Stimulated activated CD8-positive, alpha-beta memory T cell treated with anti-CD3 and anti-CD28 coated beads, Interleukin-15, amount 100 ng/mL, for 48 hours (primary cell): ENCODE measurements around the gene RETREG1.
"Not testable (repeated sequence)": the region's sequence is repeated elsewhere in the genome, so short reads cannot be mapped to it uniquely, and the experiment has no call there.

Experiments
- DNase-seq, 2 donors: peaks; one replicate each; pipeline ENCODE4 v3.0.0-alpha.2; 2020; ENCODE audit warnings: low read depth in 2 of 2

Gene RETREG1, protein sequence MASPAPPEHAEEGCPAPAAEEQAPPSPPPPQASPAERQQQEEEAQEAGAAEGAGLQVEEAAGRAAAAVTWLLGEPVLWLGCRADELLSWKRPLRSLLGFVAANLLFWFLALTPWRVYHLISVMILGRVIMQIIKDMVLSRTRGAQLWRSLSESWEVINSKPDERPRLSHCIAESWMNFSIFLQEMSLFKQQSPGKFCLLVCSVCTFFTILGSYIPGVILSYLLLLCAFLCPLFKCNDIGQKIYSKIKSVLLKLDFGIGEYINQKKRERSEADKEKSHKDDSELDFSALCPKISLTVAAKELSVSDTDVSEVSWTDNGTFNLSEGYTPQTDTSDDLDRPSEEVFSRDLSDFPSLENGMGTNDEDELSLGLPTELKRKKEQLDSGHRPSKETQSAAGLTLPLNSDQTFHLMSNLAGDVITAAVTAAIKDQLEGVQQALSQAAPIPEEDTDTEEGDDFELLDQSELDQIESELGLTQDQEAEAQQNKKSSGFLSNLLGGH

DNA sequence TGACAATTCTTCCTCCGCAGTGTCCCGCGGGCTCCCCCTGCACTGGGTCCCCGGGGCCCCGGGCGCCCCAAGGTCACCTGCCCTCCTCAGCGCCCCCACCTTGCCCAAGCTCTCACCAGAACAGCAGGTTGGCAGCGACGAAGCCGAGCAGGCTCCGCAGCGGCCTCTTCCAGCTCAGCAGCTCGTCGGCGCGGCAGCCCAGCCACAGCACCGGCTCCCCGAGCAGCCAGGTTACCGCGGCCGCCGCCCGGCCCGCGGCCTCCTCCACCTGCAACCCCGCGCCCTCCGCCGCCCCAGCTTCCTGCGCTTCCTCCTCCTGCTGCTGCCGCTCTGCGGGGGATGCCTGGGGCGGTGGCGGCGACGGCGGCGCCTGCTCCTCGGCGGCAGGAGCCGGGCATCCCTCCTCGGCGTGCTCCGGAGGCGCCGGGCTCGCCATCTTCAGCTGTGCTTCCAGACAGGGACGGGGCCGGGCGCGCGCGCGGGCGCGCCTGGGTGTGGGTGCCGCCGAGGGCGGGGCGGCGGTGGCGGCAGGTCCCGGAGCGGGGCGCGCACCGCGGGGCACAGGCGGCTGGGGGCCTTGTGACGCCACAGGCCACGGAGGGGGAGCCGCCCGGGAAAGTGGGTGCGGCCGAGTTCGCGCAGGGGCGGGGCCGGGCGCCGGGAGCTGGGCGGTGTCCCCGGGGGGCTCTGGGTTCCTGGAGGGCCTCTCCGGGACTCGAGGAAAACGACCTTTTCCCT lies at the start of gene RETREG1:
RETREG1 (minus strand) TSS at position 462 of the 738 bp plus-strand sequence; CDS start at position 436, 26 bp downstream.
- DNase-seq: peak; percentile 73 to 76

DNA sequence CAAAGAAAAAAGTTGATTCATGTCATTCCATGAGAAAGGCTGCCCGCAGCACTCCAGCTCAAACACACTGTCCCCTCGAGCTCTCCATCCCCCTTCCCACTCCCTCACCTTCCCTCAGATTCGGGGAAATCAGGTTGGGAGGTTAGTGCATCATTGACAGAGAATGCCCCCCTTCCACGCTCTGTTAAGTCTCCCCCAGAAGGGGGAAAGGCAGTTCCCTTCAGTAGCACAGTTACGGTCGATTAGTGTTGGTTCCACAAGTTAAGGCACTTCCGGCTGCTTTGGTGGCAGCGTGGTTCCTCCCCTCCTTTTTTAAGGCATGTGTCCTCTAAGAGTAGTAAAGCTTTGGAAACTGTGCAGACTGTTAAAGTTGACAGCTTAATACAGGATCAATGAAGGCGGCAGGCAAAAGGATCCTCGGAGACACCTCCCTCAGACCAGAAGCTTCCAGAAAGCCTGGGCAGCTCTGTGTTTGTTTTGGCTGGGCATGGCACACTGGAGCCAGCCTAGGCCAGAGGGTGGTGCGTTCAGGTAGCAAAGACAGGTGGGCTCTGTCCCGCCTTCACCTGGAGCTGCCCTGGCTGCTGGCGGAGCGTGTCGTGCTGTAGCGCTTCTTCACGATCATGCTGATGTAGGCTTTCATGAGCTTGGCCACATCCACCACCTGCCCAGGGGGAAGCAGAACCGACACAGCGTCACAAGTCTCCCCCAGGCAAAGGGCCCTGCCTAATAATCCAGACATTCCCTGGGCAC lies 49.5 kb upstream of the RETREG1 start:
- DNase-seq: no peak

DNA sequence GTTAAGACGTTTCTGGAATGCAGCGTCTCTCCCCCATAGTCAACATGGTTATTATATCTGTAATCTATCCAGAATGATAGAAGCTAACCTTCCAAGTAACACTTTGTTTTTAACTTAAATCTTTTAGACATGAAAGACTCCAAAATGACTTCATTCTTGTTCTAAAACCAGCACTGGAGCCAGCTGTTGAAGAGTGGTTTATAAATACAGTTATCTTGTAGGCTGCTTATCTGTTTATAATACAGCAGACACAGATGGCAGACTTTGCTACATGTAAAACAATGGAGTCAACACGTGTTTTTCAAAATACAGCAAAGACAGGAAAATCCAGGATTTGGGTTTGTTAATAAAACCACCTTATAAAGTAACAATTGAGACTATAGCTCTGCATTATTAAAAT lies 48.8 kb upstream of the RETREG1 start:
- DNase-seq: no peak

DNA sequence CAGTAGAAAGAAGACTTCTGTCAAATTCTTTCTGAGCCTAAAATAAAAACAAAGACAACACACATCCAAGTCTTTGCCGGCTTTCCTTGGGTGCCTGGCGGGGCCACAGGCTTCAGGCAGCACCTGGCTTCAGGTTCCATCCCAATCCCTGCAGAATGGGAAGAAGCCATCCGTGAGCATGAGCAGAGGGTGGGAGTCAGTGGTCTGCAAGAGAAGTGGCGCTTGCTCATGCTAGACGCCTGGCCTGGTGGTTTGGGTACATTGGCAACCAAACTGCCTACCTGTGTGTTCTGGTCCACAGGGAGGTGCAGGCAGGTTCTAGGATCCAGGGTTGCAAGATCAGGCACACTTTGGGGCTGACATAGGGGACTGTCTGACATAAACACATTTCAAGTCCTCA lies 47.6 kb upstream of the RETREG1 start:
- DNase-seq: no peak

DNA sequence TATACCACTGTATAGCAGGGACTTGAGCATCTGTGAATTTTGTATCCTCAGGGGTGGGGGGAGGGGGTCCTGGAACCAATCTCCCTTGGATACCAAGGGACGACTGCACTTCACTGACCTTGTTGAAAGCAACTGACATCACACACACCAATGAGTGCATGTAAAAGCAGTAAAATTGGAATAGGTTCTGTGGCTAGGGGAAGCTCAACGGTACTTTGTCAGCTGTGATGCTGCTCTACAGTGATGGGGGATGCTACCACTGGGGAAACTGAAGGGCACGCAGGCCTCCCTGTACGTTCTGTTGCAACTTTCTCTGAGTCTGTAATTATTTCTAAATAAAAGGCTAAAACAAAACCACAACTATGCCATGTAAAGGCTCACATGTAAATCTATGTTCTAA lies 47.0 kb upstream of the RETREG1 start:
- DNase-seq: no peak

DNA sequence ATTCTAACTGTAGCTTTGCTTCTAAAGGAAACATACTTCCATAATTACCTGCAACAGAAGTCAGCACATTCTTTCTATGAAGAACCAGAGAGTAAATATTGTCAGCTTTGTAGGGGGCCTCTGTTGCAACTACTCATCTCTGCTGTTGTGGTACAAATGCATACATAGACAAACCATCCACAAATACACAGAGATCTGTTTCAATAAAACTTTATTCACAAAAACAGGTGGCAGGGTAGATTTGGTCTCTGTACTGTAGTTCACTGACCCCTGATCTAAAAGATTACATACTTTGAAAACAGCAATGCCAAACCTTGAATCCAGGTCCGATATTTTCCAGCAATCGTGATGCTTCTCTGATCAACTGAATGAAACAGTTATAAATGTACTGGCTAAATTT lies 44.9 kb upstream of the RETREG1 start:
- no peak for DNase-seq

DNA sequence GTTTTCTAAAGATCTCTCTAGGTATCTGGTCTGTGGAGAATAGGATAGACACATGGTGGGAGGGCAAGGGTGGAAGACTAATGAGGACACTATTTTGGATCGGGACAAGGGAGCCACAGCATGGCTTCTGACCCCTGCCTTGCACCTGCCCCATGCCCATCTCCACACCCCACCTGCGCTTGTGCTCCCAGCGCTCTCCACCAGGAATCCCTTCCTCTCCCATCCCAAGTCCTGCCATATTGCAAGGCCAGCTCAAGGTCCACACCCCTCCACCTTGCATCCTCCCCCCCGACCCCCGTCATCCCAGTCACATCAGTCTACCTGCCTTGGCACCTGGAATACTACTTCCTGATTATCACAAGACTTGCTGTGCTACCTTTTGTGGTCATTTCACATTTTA lies 44.2 kb upstream of the RETREG1 start:
- DNase-seq: no peak

DNA sequence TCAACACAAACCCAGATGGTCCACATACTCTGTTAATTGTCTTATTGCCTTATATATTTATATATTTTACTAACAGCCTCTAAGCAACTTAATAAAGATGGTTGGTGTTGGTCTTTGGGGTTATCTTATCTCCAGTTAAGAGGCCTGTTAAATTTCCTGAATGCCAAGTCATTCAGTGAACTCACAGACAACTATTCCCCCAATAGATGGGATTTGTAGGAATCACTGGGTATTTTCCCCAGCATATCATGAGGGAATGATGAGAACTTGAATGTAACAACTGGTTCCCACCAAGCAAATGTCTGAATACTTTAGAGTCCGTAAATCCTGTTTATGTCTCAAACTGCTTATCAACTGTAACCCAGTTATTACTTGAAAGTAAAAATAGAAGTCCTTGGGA lies 42.7 kb upstream of the RETREG1 start:
- DNase-seq: no peak

DNA sequence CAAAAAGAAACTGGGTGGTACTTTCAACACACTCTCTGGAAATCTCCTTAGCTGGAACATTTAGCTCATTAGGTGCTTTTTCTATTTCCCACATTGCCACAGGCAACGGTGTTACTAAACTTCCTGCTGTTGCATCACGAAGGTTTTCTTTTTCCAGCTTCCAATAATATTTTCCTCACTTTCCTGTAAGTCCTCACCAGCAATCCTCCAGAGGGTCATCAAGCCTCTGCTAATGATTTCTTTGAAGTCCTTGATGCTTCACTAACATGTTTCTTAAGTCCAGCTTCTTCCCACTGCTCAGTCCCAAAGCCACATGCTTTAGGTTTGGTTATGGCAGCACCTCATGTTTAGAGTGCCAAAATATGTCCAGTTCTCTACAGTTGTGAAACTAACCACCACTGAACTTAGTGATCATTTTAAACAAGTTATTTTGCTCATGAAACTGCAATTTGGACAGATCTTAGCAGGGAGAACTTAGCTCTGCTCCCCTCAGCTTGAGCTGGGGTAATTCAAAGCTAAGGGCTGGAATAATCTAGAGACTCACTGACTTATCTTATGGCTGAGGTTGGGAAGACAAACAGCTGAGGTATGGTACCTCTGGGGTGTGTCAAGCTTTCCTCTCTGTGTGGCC lies 39.9 kb upstream of the RETREG1 start:
- no peak for DNase-seq

DNA sequence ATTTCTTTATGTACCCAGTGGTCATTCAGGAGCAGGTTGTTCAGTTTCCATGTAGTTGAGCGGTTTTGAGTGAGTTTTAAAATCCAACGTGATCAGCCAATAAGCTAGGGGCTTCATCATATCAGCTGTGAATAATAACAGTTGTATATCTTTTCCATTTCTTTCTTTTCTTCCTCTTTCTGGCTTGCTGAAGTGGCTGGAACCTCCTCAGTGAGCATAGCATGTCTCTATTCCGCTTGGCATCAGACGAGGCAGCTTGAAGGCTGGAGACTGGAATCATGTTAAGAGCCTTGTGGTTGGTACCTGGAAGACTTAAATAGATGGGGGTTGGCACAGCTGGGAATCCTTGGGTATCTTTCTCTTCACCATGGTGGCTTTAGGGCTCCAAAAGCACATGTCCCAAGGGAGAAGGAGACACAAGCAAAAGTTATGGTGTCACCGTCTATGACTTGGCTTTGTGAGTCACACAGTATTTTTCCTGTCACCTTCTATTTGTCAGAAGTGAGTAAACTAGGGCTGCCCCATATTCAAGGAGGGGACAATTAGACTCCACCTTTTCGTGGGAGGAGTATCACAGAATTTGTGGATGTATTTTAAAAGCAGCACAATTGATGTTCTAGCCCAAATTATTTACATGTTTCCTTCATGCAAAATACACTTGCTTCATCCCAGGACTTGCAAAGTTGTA lies 38.0 kb upstream of the RETREG1 start:
- DNase-seq: no peak

DNA sequence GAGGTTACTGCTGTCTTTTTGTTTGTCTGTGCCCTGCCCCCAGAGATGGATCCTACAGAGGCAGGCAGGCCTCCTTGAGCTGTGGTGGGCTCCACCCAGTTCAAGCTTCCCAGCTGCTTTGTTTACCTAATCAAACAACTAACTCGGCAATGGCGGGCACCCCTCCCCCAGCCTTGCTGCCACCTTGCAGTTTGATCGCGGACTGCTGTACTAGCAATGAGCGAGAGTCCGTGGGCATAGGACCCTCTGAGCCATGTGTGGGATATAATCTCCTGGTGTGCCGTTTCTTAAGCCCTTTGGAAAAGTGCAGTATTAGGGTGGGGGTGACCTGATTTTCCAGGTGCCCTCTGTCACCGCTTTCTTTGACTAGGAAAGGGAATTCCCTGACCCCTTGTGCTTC lies 31.9 kb upstream of the RETREG1 start:
- DNase-seq: not testable (repeated sequence)

DNA sequence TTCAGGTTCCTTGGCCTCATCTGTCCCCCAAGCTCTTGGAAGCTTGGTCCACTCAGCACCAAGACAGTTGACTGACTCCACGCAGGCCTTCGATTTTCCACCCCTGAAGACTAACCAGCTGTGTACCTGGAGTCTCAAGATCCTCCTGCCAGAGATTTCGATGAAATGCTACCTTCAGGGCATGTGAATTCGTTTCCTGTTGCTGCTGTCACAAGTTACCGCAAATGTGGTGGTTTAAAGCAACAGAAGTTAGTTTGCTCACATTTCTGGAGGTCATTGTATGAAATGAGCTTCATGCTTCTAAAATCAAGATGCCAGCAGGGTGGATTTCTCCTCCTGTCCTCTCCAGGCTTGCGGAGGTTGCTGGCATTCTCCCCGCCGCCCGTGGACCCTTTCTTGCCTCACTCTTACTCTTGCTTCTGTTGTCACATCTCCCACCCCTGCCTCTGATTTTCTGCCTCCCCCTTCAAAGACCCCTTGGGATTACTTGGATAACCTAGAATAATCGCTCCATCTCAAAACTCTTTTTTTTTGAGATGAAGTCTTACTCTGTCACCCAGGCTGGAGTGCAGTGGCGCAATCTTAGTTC lies 27.6 kb upstream of the RETREG1 start:
- no peak for DNase-seq

DNA sequence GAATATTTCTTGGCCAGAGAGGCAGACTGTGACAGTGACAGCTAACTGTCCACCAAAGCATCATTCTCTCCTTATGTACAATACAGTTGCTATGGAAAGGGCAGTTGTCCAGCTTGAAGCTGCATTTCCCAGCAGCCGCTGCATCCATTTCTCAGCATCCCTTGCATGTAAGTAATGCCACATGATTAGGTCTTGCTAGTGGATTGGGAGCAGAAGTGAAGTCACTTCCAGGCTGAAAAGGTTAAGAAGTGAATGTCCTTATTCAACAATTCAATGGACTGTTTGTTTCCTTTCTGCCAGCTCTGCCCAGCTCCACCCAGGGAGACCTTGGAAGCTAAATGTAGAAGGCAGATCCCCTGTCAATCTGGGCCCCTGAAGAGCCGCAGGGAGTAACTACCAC lies 26.1 kb upstream of the RETREG1 start:
- no peak for DNase-seq

DNA sequence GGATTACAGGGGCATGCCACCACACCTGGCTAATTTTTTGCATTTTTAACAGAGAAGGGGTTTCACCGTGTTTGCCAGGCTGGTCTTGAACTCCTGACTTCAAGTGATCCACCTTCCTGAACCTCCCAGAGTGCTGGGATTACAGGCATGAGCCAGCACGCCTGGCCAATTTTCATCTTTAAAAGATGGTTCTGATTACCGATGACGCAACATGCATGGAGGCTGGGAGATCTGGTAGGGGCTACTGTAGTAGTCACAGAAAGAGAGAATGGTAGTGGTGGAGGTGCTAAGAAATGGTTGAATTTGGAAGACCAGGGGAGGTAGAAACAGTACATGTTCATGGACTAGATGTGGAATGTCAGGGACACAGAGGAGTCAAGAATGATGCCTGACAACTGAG lies 22.4 kb upstream of the RETREG1 start:
- DNase-seq: no peak

DNA sequence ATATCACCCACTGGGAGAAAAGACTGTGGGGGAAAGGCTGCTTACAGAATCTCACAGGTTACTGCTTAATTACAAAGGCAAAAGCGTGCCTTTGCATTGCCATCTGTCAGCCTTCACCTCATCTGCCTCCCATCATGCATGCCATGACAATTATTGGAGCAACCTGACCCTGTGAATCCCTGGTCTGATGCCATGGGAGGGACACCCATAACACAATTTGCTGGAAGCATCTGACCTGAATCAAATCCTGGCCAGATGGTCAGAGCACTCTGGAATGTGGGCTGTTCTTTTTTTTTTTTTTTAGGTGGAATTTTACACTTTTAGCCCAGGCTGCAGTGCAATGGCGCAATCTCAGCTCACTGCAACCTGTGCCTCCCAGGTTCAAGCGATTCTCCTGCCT lies 11.6 kb upstream of the RETREG1 start:
- DNase-seq: no peak

DNA sequence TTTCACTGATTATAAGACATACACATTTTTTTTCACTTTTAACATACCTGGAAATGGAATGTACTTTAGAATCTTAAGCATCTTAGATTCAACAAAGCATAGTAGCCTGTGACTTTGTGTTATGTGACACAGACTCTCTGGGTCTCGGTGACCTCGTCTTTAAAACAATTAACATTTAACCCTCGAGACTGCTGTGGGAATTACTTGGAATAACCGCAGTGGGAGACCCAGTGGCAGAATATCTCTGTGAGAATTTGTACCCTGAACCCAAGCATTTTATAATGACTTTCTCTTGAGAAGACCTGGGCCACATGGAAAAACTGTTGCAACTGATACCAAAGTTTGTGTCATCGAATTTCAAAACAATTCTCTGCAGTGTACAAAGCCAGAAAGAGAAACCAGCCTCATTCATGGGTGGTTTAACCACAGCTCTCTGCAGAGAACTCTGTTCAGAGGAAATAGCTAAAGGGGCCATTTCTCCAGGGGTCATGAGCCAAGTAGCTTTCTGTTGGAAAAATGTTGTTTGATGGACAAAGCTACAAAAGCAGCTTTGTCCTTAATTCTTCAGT lies 10.0 kb upstream of the RETREG1 start:
- DNase-seq: no peak

DNA sequence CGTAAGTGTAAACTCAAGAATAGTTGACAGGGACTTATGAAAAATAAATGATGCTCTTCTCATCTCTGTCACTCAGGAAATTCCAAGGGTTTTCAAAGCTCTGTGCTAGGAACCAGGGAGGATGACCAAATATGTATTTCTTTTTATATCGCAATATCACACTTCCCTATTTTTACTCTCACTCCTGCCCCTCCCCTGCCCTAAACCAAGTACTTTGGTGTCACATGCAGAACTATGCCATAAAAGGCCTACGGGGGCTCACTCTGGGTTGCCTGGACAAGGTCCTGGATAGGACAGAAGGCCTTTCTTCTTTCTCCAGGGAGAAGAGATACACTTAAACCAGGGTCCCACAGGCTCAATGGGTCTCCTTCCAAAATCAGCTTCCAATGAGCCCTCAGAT lies 8.3 kb upstream of the RETREG1 start:
- no peak for DNase-seq

DNA sequence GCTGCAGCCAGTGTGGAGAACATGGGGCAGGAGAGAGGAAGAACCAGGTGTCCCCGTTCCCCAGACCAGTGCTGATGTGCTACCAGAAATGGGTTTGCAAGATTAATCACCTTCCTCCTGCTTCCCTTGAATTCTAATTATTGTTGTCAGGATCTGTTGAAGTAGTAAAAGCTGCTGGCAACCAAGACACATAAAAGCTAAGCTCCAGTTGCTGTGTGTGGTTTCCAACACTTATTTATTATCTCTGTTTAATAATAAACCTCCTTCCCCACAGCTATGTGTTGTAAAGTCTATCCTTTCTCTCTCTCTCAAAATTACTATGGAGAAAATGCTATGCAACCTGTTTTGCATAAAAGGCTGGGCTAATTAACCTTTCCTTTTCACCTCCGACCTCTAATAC lies 2.3 kb upstream of the RETREG1 start:
- DNase-seq: no peak

DNA sequence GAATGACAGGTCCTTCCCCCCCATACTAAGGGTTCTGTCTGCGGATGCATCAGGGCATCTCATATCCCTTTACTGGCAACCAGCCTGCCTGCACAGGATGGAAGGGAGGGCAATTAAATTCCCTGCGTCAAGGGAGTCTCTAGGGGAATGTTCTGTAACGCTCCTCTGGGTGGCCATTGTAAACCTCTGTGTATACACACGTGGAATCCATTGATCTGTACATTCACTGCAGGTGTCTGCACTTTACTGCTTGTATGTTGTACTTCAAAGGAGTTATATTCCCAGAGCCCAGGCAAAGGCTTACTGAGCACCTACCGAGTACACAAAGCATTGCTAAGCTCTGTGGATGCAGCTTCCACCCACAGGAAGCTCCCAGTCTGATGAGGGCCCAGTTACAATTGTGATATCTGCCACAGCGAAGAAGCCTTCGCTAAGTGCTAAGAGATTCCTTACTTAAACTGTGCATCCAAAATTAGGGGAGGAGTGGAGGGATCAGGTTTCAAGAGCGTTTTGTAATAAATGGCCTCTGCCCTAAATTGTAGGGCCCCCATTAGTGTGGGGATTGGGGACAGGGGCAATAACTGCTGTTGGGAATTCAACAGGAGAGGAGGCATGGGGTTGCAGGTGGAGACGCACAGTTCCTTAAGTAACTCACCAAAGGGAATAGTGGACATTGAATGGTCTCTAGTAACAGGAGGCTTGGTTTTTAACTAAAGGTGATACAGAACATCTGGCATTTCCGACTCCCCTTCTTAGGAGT lies 1.5 kb upstream of the RETREG1 start:
- DNase-seq: no peak
